AG04449 (cell line): Measurements from ENCODE around the gene RBMS3.

Source experiments
- CTCF ChIA-PET: fragments of 350-600 bp; formaldehyde crosslinking; extraction: SDS; loops from one replicate; lab custom pipeline; 2021; ENCODE audit warnings: antibody characterized with exemption; lab: Yijun Ruan, JAX
- POLR2A ChIA-PET: fragments of 400-600, 350-600 bp; formaldehyde crosslinking; extraction: SDS; loops from one replicate; lab custom pipeline; 2020; ENCODE audit warnings: antibody characterized with exemption, inconsistent platforms; lab: Yijun Ruan, JAX
- DNase-seq: peaks from one replicate; pipeline ENCODE4 v3.0.0-alpha.2; 2010; ENCODE audit warnings: low read depth, low spot score
- H3K4me3 ChIP-seq: 2 replicates; pipeline ENCODE4 v1.5.1; 2011; ENCODE audit warnings: low read depth, mild to moderate bottlenecking, control low read depth, low read length
- CTCF ChIP-seq: IDR thresholded peaks from one replicate; pipeline ENCODE4 v1.5.1; 2011; ENCODE audit warnings: mild to moderate bottlenecking, moderate library complexity, low read length, control low read depth, inconsistent platforms; ENCODE audit not compliant: insufficient read depth; ENCODE audit errors: missing control alignments

Gene RBMS3

GRCh38 chr3:29700256-29700655 is 419.4 kb downstream of the RBMS3 start:
- H3K4me3 ChIP-seq, result no peak overlapping the region
- ChIA-PET CTCF (no interaction called here), POLR2A (no interaction called here)
- no peak for DNase-seq
- TF ChIP-seq CTCF, result no peak

DNA sequence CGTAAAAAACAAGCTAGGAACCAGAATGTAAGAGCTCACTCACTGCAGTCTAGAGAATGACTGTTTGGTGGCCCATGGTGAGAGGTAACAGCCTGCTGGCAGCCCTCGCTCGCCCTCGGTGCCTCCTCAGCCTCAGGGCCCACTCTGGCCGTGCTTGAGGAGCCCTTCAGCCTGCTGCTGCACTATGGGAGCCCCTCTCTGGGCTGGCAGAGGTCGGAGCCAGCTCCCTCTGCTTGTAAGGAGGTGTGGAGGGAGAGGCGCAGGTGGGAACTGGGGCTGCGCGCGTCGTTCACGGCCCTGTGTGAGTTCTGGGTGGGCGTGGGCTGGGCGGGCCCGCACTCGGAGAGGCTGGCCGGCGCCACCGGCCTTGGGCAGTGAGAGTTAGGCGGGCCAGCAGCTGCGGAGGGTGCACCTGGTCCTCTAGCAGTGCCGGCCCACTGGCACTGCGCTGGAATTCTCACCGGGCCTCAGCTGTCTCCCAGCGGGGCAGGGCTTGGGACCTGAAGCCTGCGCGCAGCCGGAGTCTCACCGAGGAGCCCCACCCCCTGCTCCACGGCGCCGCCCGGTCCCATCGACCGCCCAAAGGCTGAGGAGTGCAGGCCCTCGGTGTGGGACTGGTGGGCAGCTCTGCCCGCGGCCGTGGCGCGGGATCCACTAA is 420.6 kb downstream of the RBMS3 start:
- H3K4me3 ChIP-seq, result no peak overlapping the region
- POLR2A ChIA-PET, result no interaction called here
- no peak for TF ChIP-seq CTCF
- CTCF ChIA-PET, result no interaction called here
- no peak for DNase-seq

DNA sequence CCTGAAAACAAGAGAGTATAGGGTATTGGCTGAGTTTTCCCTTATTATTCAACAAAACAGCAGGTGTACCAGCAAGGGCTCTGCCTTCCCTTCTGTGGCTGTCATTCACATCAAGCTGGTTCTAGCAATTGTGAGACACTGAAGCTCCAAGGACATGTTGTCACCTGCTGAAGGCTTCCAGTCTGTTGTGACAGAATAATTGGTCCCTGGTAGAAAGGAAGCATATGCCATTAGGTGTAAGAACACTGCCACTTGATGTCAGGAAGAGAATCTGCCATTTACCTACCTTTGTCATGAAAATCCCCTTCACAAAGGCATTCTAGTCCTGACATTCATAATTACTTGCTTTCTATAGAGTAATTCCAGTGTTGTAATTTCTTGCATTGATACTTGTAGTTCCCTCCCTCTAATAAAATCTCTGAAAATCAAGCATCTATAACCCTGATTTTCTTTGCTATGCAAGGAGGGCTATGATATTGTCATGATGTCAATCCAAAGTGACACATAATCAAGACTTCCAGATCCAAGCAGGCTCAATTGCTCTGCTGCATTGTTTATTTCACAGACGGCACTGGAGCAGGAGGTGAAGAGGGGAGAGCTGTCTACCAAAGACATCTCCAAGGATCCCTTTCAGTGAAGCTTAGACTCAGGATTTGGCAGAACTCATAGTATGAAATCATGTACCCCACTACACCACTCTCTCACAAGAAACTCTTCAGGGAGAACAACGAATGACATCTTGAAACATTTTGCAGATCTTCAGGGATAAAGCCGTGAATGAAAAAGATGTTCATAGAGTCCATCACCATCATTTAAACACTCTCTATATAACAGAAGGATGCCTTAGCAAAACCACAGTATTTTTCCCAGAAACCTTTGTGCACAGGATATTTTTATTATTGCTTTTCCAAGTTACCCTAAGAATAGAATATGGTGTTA is 425.3 kb downstream of the RBMS3 start:
- ChIA-PET CTCF (no interaction called here), POLR2A (no interaction called here)
- TF ChIP-seq CTCF, result no peak
- no peak for DNase-seq
- H3K4me3 ChIP-seq, result no peak overlapping the region

DNA sequence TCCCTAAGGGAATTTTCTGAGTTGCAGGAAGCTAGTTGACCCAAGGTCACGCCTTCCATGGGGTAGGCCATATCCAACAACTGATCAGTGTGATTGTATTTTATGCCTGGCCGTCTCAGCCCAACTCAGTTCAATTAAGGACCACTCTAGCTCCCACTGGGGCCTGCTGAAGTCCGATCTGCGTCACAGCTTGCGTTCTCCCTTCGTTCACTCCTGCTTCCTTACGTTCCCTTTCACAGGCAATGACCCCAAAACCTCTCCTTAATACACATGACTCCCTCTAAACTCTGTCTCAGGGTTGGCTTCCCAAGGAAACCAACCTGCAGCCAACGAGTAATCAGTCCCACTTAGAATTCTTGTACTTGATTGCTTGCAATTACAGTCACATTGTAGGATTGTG is 428.0 kb downstream of the RBMS3 start:
- H3K4me3 ChIP-seq, result no peak overlapping the region
- POLR2A ChIA-PET, result no interaction called here
- DNase-seq, result no peak
- CTCF ChIA-PET, result no interaction called here
- no peak for TF ChIP-seq CTCF

DNA sequence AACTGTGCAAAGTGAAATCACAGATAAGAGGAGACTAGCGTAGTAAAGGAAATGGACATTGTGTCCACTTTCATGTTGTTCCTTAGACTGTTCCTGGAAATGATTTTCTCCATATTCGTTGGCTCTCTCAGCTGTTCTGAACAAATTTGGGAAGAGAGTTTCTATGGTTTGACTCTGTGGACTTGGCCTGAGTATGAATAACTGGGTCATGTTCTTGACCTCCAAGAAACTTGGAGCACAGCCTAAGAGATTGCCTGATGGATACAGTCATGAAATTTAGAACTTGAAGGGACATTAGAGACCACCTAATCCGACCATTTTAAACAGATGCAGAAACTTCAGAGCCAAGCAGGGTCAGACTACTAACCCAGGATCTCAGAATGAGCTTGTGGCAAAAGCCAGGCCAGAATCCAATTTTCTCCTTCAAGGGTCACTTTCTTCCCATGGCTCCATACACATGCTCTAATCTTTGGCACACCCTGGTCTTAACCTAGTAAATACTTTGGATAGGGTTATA is 430.4 kb downstream of the RBMS3 start:
- no peak overlapping the region for H3K4me3 ChIP-seq
- CTCF ChIA-PET, result interaction anchor here (1.4 kb wide), 1 partner anchor 301 kb away, joined by 3 read pairs; no protein-coding TSS in a partner anchor
- POLR2A ChIA-PET, result no interaction called here
- no peak for DNase-seq
- TF ChIP-seq CTCF, result no peak

GRCh38 chr3:29716213-29716612 is 435.3 kb downstream of the RBMS3 start:
- POLR2A ChIA-PET, result no interaction called here
- H3K4me3 ChIP-seq, result no peak overlapping the region
- CTCF ChIA-PET, result no interaction called here
- no peak for TF ChIP-seq CTCF
- DNase-seq, result no peak
